Stimulated activated CD4-positive, alpha-beta T cell treated with anti-CD3 and anti-CD28 coated beads, Interleukin-1b, Interleukin-23, amount 100 ng/mL, for 4 hours (primary cell): ENCODE measurements around the gene AGGF1.
A peak's percentile ranks its signal among the peaks of the same experiment; 100 is the strongest.
"Not testable (repeated sequence)": the region's sequence is repeated elsewhere in the genome, so short reads cannot be mapped to it uniquely, and the experiment has no call there.

ENCODE experiments used
- DNase-seq, 2 donors: peaks; one replicate each; pipeline ENCODE4 v3.0.0-alpha.2; 2020; ENCODE audit warnings: low read depth in 2 of 2

AGGF1 gene

GRCh38 chr5:77030097-77031071 is at the start of gene AGGF1:
Gene AGGF1, plus strand, starts transcription at chr5:77030404. Its CDS starts 363 bp downstream, at chr5:77030767.
- peak; percentile 80 to 82 for DNase-seq

GRCh38 chr5:76980518-76981144 is 49.6 kb upstream of the AGGF1 start:
- no peak for DNase-seq

- no peak for DNase-seq
Observed at GRCh38 chr5:76982450-76982849, 47.8 kb upstream of the AGGF1 start.

GRCh38 chr5:76983468-76983867 is 46.7 kb upstream of the AGGF1 start:
- no peak for DNase-seq

- DNase-seq: no peak
Observed at GRCh38 chr5:76986825-76987526, 43.2 kb upstream of the AGGF1 start.

- no peak for DNase-seq
Observed at GRCh38 chr5:76990899-76991459, 39.2 kb upstream of the AGGF1 start.

GRCh38 chr5:76993436-76993835 is 36.8 kb upstream of the AGGF1 start:
- not testable (repeated sequence) for DNase-seq

GRCh38 chr5:76994337-76994736 is 35.9 kb upstream of the AGGF1 start:
- no peak for DNase-seq

- DNase-seq: not testable (repeated sequence)
Observed at GRCh38 chr5:76998251-76998650, 32.0 kb upstream of the AGGF1 start.

- no peak for DNase-seq
Observed at GRCh38 chr5:76999451-76999850, 30.8 kb upstream of the AGGF1 start.

- no peak for DNase-seq
Observed at GRCh38 chr5:77003246-77003645, 27.0 kb upstream of the AGGF1 start.

GRCh38 chr5:77006124-77006523 is 24.1 kb upstream of the AGGF1 start:
- no peak for DNase-seq

GRCh38 chr5:77008413-77008812 is 21.8 kb upstream of the AGGF1 start:
- DNase-seq: no peak

- no peak for DNase-seq
Observed at GRCh38 chr5:77010243-77010642, 20.0 kb upstream of the AGGF1 start.

GRCh38 chr5:77011498-77011897 is 18.7 kb upstream of the AGGF1 start:
- no peak for DNase-seq

GRCh38 chr5:77012601-77013000 is 17.6 kb upstream of the AGGF1 start:
- no peak for DNase-seq

GRCh38 chr5:77015938-77016569 is 14.2 kb upstream of the AGGF1 start:
- no peak for DNase-seq

- no peak for DNase-seq
Observed at GRCh38 chr5:77016962-77017361, 13.2 kb upstream of the AGGF1 start.

- no peak for DNase-seq
Observed at GRCh38 chr5:77017668-77018067, 12.5 kb upstream of the AGGF1 start.

- no peak for DNase-seq
Observed at GRCh38 chr5:77022511-77023417, 7.4 kb upstream of the AGGF1 start.
